Measurements from ENCODE around the gene USP46. TPM values are rescaled to one million over a fixed set of nuclear protein-coding genes. Genes with fewer than 3 reads are reported as not detected.
A peak's percentile ranks its signal among the peaks of the same experiment; 100 is the strongest.

USP46 gene
- total RNA-seq, 3 donors from 2014 or later (not counting 1 experiment from before 2014, with no cell fraction given), result 7.8 to 11.7 (median 10.3) TPM

DNA sequence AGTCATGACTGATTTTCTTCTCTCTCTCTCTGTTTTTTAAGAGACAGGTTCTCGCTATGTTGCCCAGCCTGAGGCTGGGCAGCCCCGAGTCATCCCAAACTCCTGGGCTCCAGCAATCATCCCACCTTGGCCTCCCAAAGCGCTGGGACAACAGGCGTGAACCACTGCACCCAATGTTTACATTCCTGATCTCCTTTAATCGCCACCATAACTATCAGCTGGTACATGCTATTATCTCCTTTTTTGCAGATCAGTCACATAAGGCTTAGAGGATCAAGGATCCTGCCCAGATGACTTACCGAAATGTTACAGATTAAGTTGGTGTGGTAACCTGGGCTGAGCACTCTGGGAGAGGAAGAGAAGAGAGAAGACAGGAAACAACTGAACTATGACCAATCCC lies 1.5 kb upstream of the USP46 start:
- Mint-ChIP-seq H3K4me3 (peak overlapping the region; percentile 88), H3K27ac (peak overlapping the region; percentile 38 to 71), H3K36me3 (no peaks in the 10 kb centered on the region), H3K27me3 (ENCODE audit: low read depth in 2 of 2) (no peaks in the 10 kb centered on the region), H3K9me3 (no peaks in the 10 kb centered on the region), H3K4me1 (peaks cover 20 to 29% of the 10 kb centered on the region in 2 donors)
- Histone ChIP-seq H3K36me3 (ENCODE audit: control insufficient read depth, insufficient read depth, low read length) (no peaks in the 10 kb centered on the region), H3K27me3 (ENCODE audit: control insufficient read depth, insufficient read depth, low read length) (no peaks in the 10 kb centered on the region), H3K4me3 (ENCODE audit: low read length) (no peak overlapping the region), H3K27ac (ENCODE audit: low read length) (no peak overlapping the region), H3K9me3 (ENCODE audit: control insufficient read depth, insufficient read depth, low read length) (no peaks in the 10 kb centered on the region), H3K4me1 (ENCODE audit: control insufficient read depth, insufficient read depth, low read length) (peaks cover 14% of the 10 kb centered on the region)
- TF ChIP-seq, protein P1, sequence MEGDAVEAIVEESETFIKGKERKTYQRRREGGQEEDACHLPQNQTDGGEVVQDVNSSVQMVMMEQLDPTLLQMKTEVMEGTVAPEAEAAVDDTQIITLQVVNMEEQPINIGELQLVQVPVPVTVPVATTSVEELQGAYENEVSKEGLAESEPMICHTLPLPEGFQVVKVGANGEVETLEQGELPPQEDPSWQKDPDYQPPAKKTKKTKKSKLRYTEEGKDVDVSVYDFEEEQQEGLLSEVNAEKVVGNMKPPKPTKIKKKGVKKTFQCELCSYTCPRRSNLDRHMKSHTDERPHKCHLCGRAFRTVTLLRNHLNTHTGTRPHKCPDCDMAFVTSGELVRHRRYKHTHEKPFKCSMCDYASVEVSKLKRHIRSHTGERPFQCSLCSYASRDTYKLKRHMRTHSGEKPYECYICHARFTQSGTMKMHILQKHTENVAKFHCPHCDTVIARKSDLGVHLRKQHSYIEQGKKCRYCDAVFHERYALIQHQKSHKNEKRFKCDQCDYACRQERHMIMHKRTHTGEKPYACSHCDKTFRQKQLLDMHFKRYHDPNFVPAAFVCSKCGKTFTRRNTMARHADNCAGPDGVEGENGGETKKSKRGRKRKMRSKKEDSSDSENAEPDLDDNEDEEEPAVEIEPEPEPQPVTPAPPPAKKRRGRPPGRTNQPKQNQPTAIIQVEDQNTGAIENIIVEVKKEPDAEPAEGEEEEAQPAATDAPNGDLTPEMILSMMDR (IDR thresholded peaks at IDR 0.05), result no peak
- DNase-seq (no peak), ATAC-seq (no peak)
- 95% methylated on average over 6 of the region's 6 CpGs for WGBS (ENCODE audit: insufficient coverage)
- intact Hi-C loops (cut with micrococcal nuclease), result loop anchor here (10.0 kb wide), 2 partner anchors 286 to 766 kb away; no protein-coding TSS in a partner anchor

DNA sequence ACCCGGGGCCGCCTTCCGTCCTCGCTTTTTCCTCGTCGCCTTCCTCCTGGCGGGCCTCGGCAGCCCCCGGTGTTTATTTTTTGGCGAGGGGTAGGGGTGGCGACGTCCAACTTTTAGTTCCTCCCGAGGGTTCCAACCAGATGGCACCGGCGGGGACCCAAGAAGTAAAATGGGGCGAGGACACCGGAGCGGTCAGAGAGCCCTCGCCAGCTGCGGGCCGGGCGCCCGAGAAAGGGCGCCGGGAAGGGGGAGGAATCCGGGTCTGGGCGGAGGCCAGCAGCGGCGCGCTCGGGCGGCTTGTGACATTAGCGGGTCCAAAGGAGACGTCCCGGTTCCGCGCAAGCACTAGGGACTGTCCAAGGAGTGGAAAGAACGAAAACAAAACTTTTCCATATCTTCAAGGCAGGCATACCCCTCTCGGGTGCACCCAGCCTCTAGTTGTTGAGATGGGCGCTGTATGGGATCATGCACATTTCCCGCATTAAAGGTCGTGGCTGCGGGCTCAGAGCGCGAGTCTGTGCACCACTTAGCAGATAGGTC lies 691 bp upstream of the USP46 start:
- Histone ChIP-seq H3K9me3 (ENCODE audit: control insufficient read depth, insufficient read depth, low read length) (no peaks in the 10 kb centered on the region), H3K27ac (ENCODE audit: low read length) (peak overlapping the region; percentile 46), H3K36me3 (ENCODE audit: control insufficient read depth, insufficient read depth, low read length) (no peaks in the 10 kb centered on the region), H3K4me1 (ENCODE audit: control insufficient read depth, insufficient read depth, low read length) (peaks cover 14% of the 10 kb centered on the region), H3K4me3 (ENCODE audit: low read length) (peak overlapping the region; percentile 74), H3K27me3 (ENCODE audit: control insufficient read depth, insufficient read depth, low read length) (no peaks in the 10 kb centered on the region)
- intact Hi-C loops (cut with micrococcal nuclease), result loop anchor here (5.0 to 10.0 kb wide), 3 partner anchors 63 to 765 kb away; no protein-coding TSS in a partner anchor
- Mint-ChIP-seq H3K27me3 (ENCODE audit: low read depth in 2 of 2) (no peaks in the 10 kb centered on the region), H3K9me3 (no peaks in the 10 kb centered on the region), H3K36me3 (no peaks in the 10 kb centered on the region), H3K4me1 (peaks cover 20 to 36% of the 10 kb centered on the region in 2 donors), H3K27ac (peak overlapping the region; percentile 38 to 71), H3K4me3 (peak overlapping the region; percentile 88)
- ATAC-seq, result peak; percentile 14 to 32 (median 22)
- DNase-seq, result peak; percentile 22 to 36
- WGBS (ENCODE audit: insufficient coverage), result under 1% methylated on average over 45 of the region's 45 CpGs
- TF ChIP-seq, protein P1 (IDR thresholded peaks at IDR 0.05), result no peak

DNA sequence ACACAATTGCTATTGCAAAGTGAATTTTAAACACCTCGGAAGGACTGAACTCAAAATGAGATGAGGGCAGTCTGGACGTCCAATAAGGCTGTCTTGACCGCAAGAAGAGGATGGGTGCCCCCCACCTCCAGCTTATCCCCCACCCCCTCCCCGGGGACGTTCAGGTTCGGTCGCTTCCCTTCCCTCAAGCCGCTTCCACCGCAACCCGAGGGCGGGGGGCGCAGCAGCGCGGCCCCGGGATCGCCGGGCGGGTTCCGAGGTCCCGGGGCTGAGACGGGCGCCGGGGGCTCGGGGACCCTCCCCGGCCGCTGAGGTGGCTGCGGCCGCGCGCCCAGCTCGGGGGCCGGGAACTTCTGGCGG lies 480 bp downstream of the USP46 start:
- no peaks in the 10 kb centered on the region for H3K9me3 Mint-ChIP-seq
- Histone ChIP-seq H3K4me1 (ENCODE audit: control insufficient read depth, insufficient read depth, low read length) (peaks cover 14% of the 10 kb centered on the region), H3K27ac (ENCODE audit: low read length) (no peak overlapping the region), H3K27me3 (ENCODE audit: control insufficient read depth, insufficient read depth, low read length) (no peaks in the 10 kb centered on the region), H3K36me3 (ENCODE audit: control insufficient read depth, insufficient read depth, low read length) (no peaks in the 10 kb centered on the region), H3K9me3 (ENCODE audit: control insufficient read depth, insufficient read depth, low read length) (no peaks in the 10 kb centered on the region), H3K4me3 (ENCODE audit: low read length) (peak overlapping the region; percentile 65)
- TF ChIP-seq, protein P1 (IDR thresholded peaks at IDR 0.05), result no peak
- DNase-seq (peak; percentile 16 to 19), ATAC-seq (peak in 2 of 3 donors; percentile 6 to 9)
- peak overlapping the region in 1 of 2 donors; percentile 76 for H3K27ac Mint-ChIP-seq
- intact Hi-C loops (cut with micrococcal nuclease), result loop anchor here (5.0 kb wide), 1 partner anchor 64 kb away; no protein-coding TSS in a partner anchor
- H3K36me3 Mint-ChIP-seq, result no peaks in the 10 kb centered on the region
- under 1% methylated on average over 33 of the region's 33 CpGs for WGBS (ENCODE audit: insufficient coverage)
- peak overlapping the region; percentile 92 for H3K4me3 Mint-ChIP-seq
- peaks cover 20 to 36% of the 10 kb centered on the region in 2 donors for H3K4me1 Mint-ChIP-seq
- no peaks in the 10 kb centered on the region for H3K27me3 Mint-ChIP-seq (ENCODE audit: low read depth in 2 of 2)

All from natural killer cell (primary cell).